GM18861 (cell line): ENCODE measurements around the gene NUDT2.
"Not testable (repeated sequence)": the region's sequence is repeated elsewhere in the genome, so short reads cannot be mapped to it uniquely, and the experiment has no call there.

Source experiments
- ATAC-seq: cut with Tn5 transposase; IDR thresholded peaks from one replicate; pipeline ENCODE4 v1.9.1; 2021; ENCODE audit not compliant: unreplicated experiment

NUDT2 gene

GRCh38 chr9:34328987-34329832 lies at the start of gene NUDT2, which contains the start of gene KIF24:
Gene NUDT2 (plus strand): TSS chr9:34329569. CDS start chr9:34339040, 9,471 bp downstream.
Gene KIF24 (minus strand): TSS chr9:34329268. CDS start chr9:34311346, 17,922 bp downstream.
- ATAC-seq: peak; percentile 88

GRCh38 chr9:34282096-34282495 lies 47.3 kb upstream of the NUDT2 start:
- no peak for ATAC-seq

GRCh38 chr9:34289159-34289558 lies 40.2 kb upstream of the NUDT2 start:
- ATAC-seq: no peak

GRCh38 chr9:34291023-34291422 lies 38.3 kb upstream of the NUDT2 start:
- no peak for ATAC-seq

GRCh38 chr9:34291423-34291822 lies 37.9 kb upstream of the NUDT2 start:
- ATAC-seq: no peak

GRCh38 chr9:34292552-34292951 lies 36.8 kb upstream of the NUDT2 start:
- ATAC-seq: no peak

GRCh38 chr9:34301064-34301463 lies 28.3 kb upstream of the NUDT2 start:
- ATAC-seq: not testable (repeated sequence)

GRCh38 chr9:34308316-34308715 lies 21.1 kb upstream of the NUDT2 start:
- ATAC-seq: not testable (repeated sequence)

- ATAC-seq: no peak
These were observed 19.2 kb upstream of the NUDT2 start for GRCh38 chr9:34310215-34310614.

- ATAC-seq: no peak
These were observed 17.7 kb upstream of the NUDT2 start for GRCh38 chr9:34311499-34312185.

- no peak for ATAC-seq
These were observed 11.9 kb upstream of the NUDT2 start for GRCh38 chr9:34317436-34317835.

- ATAC-seq: no peak
These were observed 11.1 kb upstream of the NUDT2 start for GRCh38 chr9:34318163-34318790.

- no peak for ATAC-seq
These were observed 7.9 kb upstream of the NUDT2 start for GRCh38 chr9:34321451-34321850.

GRCh38 chr9:34322899-34323591 lies 6.3 kb upstream of the NUDT2 start:
- ATAC-seq: no peak

- no peak for ATAC-seq
These were observed 2.7 kb upstream of the NUDT2 start for GRCh38 chr9:34326690-34327089.

GRCh38 chr9:34328500-34328986 lies 826 bp upstream of the NUDT2 start:
- ATAC-seq: no peak

GRCh38 chr9:34331196-34331595 lies 1.8 kb downstream of the NUDT2 start:
- ATAC-seq: no peak

GRCh38 chr9:34332076-34332964 lies 3.0 kb downstream of the NUDT2 start:
- no peak for ATAC-seq

GRCh38 chr9:34333836-34334235 lies 4.5 kb downstream of the NUDT2 start:
- no peak for ATAC-seq

- no peak for ATAC-seq
These were observed 5.0 kb downstream of the NUDT2 start for GRCh38 chr9:34334337-34334824.
